K562 (cell line): Measurements from ENCODE around the gene TDRD10. TPM values are rescaled to one million over a fixed set of nuclear protein-coding genes. Genes with fewer than 3 reads are reported as not detected.

Experiments used
- ARID1B ChIP-seq: fragments of 450-650 bp; IDR thresholded peaks from 2 replicates; pipeline ENCODE4 v1.6.1; 2016; ENCODE audit warnings: antibody characterized with exemption, mild to moderate bottlenecking, inconsistent platforms
- ATF7 ChIP-seq: fragments of 450-650 bp; IDR thresholded peaks from 2 replicates; pipeline ENCODE4 v1.7.1; 2014; ENCODE audit warnings: mild to moderate bottlenecking, moderate library complexity
- HOXB6 ChIP-seq: fragments of 250-450 bp; sonication (Bioruptor Pico); IDR thresholded peaks from 2 replicates; pipeline ENCODE4 v1.5.1; 2022; ENCODE audit warnings: mild to moderate bottlenecking, borderline replicate concordance
- OTX1 ChIP-seq: fragments of 450-650 bp; formaldehyde crosslinking; IDR thresholded peaks from 2 replicates; pipeline ENCODE4 v1.4.0; 2022; ENCODE audit warnings: mild to moderate bottlenecking
- STAT5A ChIP-seq: IDR thresholded peaks from 2 replicates; pipeline ENCODE4 v1.6.1; 2012; ENCODE audit warnings: low read length, inconsistent platforms, borderline replicate concordance
- TAF15 ChIP-seq: fragments of 200-400 bp; formaldehyde crosslinking; IDR thresholded peaks from 2 replicates; pipeline ENCODE4 v1.6.1; 2017; ENCODE audit warnings: mild to moderate bottlenecking, low read depth, low read length, moderate library complexity
- polyA plus RNA-seq, 8 experiments: library from polyadenylated mRNA; depleted of rRNA in 4 of 8; stranded (reverse) in 5 of 8; unstranded in 3 of 8; fragments of >200 nt; fragmentation: Nextera tagmentation in 2 of 8; fragmentation: Illumina TruSeq in 1 of 8; extraction: Ambion mirVana in 2 of 8; extraction: Trizol in 1 of 8; gene quantifications; 2 replicates each; pipeline versions ENCODE4 v1.2.1 to v1.2.3, GENCODE V29; 2011 to 2014; ENCODE audit warnings: inconsistent platforms in 1 of 8, missing spikeins in 1 of 8
- total RNA-seq, 7 experiments: library from RNA; depleted of rRNA in 6 of 7; stranded (reverse); fragments of >200 nt in 6 of 7; fragmentation: Illumina TruSeq in 2 of 7; extraction: Trizol in 2 of 7; gene quantifications; 2 replicates each; pipeline versions ENCODE4 v1.2.1 to v1.2.3, GENCODE V29; 2011 to 2021; ENCODE audit warnings: low replicate concordance in 1 of 7
- TF ChIP-seq, protein P1 (sequence below), 3 experiments: fragments of 200-800 bp in 1 of 3; fragments of 250-450 bp in 1 of 3; fragments of 450-650 bp in 1 of 3; sonication (Bioruptor Pico) in 1 of 3; sonication (Bioruptor generic) in 1 of 3; formaldehyde crosslinking in 1 of 3; IDR thresholded peaks; 2 replicates each; pipeline versions ENCODE4 v1.6.1 to v1.8.0; 2016 to 2022; ENCODE audit warnings: mild to moderate bottlenecking in 2 of 3, missing genetic modification characterization in 2 of 3, missing compliant biosample characterization in 1 of 3, moderate library complexity in 1 of 3
- TF ChIP-seq, protein P2 (sequence below), 2 experiments: IDR thresholded peaks in 1 of 2; conservative IDR thresholded peaks in 1 of 2; 2 replicates each; pipeline ENCODE4 v1.6.1; 2016; ENCODE audit warnings: low read depth in 2 of 2, mild to moderate bottlenecking in 1 of 2, missing compliant biosample characterization in 1 of 2, missing genetic modification characterization in 1 of 2, moderate library complexity in 1 of 2
- TF ChIP-seq, protein P3 (sequence below), 2 experiments: fragments of 450-650 bp; IDR thresholded peaks; 2 replicates each; pipeline ENCODE4 v1.6.1; 2016; ENCODE audit warnings: mild to moderate bottlenecking in 2 of 2, borderline replicate concordance in 1 of 2, low read depth in 1 of 2, moderate library complexity in 1 of 2
- TF ChIP-seq, protein P4 (sequence below): sonication (generic); IDR thresholded peaks from 2 replicates; pipeline ENCODE4 v1.6.1; 2016

TDRD10 gene
- total and polyA plus RNA-seq, 9 of the 15 experiments (the other 6 are each of a cell fraction or from before 2014, with no cell fraction given): not detected

DNA sequence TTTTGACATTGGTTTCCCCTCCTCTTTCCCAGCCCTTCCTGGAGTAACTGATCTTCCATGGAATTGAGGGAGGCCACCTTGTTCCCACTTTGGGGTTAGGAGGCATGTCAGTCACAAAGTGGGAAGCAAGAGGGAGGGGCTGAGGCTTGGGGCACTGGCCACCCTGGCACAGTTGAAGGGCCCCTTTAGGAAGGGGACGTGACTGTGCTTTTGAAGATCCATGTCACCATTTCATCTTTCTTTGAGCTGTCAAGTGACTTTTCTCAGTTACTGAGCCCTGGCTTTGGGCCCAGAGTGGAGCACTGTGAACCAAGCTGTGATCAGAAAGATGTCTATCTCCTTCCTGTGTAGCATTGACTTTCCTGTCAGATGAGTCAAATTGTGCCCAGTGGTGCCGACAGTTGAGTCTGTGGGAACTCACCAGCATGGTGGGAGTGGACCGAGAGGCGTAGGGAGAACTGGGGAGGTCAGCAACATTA is 38.5 kb upstream of the TDRD10 start (continued):
- TF ChIP-seq, protein P1, sequence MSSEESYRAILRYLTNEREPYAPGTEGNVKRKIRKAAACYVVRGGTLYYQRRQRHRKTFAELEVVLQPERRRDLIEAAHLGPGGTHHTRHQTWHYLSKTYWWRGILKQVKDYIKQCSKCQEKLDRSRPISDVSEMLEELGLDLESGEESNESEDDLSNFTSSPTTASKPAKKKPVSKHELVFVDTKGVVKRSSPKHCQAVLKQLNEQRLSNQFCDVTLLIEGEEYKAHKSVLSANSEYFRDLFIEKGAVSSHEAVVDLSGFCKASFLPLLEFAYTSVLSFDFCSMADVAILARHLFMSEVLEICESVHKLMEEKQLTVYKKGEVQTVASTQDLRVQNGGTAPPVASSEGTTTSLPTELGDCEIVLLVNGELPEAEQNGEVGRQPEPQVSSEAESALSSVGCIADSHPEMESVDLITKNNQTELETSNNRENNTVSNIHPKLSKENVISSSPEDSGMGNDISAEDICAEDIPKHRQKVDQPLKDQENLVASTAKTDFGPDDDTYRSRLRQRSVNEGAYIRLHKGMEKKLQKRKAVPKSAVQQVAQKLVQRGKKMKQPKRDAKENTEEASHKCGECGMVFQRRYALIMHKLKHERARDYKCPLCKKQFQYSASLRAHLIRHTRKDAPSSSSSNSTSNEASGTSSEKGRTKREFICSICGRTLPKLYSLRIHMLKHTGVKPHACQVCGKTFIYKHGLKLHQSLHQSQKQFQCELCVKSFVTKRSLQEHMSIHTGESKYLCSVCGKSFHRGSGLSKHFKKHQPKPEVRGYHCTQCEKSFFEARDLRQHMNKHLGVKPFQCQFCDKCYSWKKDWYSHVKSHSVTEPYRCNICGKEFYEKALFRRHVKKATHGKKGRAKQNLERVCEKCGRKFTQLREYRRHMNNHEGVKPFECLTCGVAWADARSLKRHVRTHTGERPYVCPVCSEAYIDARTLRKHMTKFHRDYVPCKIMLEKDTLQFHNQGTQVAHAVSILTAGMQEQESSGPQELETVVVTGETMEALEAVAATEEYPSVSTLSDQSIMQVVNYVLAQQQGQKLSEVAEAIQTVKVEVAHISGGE (CRISPR knock-in tag; IDR thresholded peaks at IDR 0.05): 0 out of 6 replicates have a peak, but pooled peaks of 1 of the 3 experiments have one; percentile 29
- TF ChIP-seq, protein P2, sequence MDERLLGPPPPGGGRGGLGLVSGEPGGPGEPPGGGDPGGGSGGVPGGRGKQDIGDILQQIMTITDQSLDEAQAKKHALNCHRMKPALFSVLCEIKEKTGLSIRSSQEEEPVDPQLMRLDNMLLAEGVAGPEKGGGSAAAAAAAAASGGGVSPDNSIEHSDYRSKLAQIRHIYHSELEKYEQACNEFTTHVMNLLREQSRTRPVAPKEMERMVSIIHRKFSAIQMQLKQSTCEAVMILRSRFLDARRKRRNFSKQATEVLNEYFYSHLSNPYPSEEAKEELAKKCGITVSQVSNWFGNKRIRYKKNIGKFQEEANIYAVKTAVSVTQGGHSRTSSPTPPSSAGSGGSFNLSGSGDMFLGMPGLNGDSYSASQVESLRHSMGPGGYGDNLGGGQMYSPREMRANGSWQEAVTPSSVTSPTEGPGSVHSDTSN (CRISPR knock-in tag; IDR thresholded peaks at IDR 0.05; ENCODE audit: low read depth): no peak
- TF ChIP-seq, protein P2 (tag; conservative IDR thresholded peaks at IDR 0.05; ENCODE audit: low read depth): peak; percentile 23; the same call in 1 of the 2 replicates
- TF ChIP-seq HOXB6 (CRISPR knock-in tag) (no peak), STAT5A (no peak), TAF15 (no peak), ATF7 (no peak), OTX1 (CRISPR knock-in tag) (no peak), ARID1B (no peak)
- TF ChIP-seq, protein P3, sequence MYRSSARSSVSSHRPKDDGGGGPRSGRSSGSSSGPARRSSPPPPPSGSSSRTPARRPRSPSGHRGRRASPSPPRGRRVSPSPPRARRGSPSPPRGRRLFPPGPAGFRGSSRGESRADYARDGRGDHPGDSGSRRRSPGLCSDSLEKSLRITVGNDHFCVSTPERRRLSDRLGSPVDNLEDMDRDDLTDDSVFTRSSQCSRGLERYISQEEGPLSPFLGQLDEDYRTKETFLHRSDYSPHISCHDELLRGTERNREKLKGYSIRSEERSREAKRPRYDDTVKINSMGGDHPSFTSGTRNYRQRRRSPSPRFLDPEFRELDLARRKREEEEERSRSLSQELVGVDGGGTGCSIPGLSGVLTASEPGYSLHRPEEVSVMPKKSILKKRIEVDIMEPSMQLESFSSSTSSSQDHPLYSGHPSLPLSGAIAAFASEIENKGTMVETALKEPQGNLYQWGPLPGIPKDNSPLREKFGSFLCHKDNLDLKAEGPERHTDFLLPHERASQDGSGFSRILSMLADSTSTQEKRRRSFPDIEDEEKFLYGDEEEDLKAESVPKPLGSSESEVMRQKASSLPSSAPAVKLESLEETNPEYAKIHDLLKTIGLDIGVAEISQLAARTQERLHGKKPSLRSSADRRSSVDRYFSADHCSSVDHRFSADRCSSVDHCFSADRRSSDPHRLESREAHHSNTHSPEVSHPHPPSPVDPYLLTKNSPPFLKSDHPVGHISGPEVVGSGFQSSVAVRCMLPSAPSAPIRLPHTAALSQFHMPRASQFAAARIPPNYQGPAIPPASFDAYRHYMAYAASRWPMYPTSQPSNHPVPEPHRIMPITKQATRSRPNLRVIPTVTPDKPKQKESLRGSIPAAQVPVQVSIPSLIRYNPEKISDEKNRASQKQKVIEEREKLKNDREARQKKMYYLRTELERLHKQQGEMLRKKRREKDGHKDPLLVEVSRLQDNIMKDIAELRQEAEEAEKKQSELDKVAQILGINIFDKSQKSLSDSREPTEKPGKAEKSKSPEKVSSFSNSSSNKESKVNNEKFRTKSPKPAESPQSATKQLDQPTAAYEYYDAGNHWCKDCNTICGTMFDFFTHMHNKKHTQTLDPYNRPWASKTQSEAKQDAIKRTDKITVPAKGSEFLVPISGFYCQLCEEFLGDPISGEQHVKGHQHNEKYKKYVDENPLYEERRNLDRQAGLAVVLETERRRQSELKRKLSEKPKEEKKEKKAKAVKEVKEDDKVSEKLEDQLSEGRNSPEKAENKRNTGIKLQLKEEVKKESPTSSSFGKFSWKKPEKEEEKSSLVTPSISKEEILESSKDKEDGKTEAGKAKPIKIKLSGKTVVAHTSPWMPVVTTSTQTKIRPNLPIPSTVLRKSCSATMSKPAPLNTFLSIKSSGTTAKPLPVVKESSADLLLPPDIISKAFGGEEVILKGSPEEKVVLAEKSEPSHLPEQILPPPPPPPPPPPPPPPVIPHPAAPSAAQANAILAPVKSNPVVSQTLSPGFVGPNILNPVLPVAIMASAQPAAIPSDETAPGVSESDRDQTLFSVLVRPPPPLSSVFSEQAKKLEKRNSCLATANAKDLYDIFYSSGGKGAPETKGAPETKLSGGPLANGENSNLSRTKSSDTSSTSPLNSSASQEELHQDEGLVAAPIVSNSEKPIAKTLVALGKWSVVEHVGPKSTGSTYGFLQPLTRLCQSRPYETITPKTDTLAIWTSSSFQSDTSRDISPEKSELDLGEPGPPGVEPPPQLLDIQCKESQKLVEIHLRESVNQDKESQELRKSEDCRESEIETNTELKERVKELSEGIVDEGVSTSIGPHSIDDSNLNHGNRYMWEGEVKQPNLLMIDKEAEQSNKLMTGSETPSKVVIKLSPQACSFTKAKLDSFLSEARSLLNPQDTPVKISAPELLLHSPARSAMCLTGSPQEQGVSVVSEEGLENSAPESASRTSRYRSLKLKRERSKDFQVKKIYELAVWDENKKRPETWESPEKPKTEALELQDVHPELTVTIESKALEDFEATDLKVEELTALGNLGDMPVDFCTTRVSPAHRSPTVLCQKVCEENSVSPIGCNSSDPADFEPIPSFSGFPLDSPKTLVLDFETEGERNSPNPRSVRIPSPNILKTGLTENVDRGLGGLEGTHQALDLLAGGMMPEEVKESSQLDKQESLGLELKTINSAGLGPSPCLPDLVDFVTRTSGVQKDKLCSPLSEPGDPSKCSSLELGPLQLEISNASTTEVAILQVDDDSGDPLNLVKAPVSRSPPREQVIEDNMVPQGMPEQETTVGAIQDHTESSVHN (IDR thresholded peaks at IDR 0.05; ENCODE audit: borderline replicate concordance in 1 of 2, low read depth in 1 of 2): no peak
- TF ChIP-seq, protein P4, sequence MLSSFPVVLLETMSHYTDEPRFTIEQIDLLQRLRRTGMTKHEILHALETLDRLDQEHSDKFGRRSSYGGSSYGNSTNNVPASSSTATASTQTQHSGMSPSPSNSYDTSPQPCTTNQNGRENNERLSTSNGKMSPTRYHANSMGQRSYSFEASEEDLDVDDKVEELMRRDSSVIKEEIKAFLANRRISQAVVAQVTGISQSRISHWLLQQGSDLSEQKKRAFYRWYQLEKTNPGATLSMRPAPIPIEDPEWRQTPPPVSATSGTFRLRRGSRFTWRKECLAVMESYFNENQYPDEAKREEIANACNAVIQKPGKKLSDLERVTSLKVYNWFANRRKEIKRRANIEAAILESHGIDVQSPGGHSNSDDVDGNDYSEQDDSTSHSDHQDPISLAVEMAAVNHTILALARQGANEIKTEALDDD: no peak
